NCI-H128 (cell line): ENCODE data around the gene CAPG.
"Not testable (repeated sequence)": the region's sequence is repeated elsewhere in the genome, so short reads cannot be mapped to it uniquely, and the experiment has no call there.

Experiments used
- DNase-seq: peaks from one replicate; lab custom pipeline; 2025; ENCODE audit not compliant: unreplicated experiment; lab: John Stamatoyannopoulos, UW

Gene CAPG

GRCh38 chr2:85409845-85410583, at the start of gene CAPG:
Gene CAPG (minus strand): TSS chr2:85410366. CDS start chr2:85402145, 8,221 bp downstream.
- no peak for DNase-seq

GRCh38 chr2:85459771-85460170, 49.6 kb upstream of the CAPG start:
- DNase-seq, result no peak

GRCh38 chr2:85458601-85459563, 48.7 kb upstream of the CAPG start:
- DNase-seq, result no peak

- no peak for DNase-seq
These were observed 47.7 kb upstream of the CAPG start for GRCh38 chr2:85457877-85458316.

GRCh38 chr2:85457043-85457442, 46.9 kb upstream of the CAPG start:
- DNase-seq, result no peak

- DNase-seq, result no peak
These were observed 45.5 kb upstream of the CAPG start for GRCh38 chr2:85455552-85456090.

- no peak for DNase-seq
These were observed 43.4 kb upstream of the CAPG start for GRCh38 chr2:85453571-85453970.

- no peak for DNase-seq
These were observed 42.1 kb upstream of the CAPG start for GRCh38 chr2:85452237-85452636.

GRCh38 chr2:85449214-85449588, 39.0 kb upstream of the CAPG start:
- DNase-seq, result no peak

GRCh38 chr2:85448461-85449213, 38.5 kb upstream of the CAPG start:
- DNase-seq, result no peak

GRCh38 chr2:85447222-85447585, 37.0 kb upstream of the CAPG start:
- DNase-seq, result no peak

- DNase-seq, result no peak
These were observed 36.4 kb upstream of the CAPG start for GRCh38 chr2:85446296-85447221.

- no peak for DNase-seq
These were observed 35.4 kb upstream of the CAPG start for GRCh38 chr2:85445316-85446295.

GRCh38 chr2:85444629-85445172, 34.5 kb upstream of the CAPG start:
- no peak for DNase-seq

GRCh38 chr2:85441864-85442263, 31.7 kb upstream of the CAPG start:
- no peak for DNase-seq

GRCh38 chr2:85440729-85441128, 30.6 kb upstream of the CAPG start:
- DNase-seq, result no peak

GRCh38 chr2:85439986-85440385, 29.8 kb upstream of the CAPG start:
- no peak for DNase-seq

- DNase-seq, result not testable (repeated sequence)
These were observed 29.4 kb upstream of the CAPG start for GRCh38 chr2:85439569-85439968.
